NCI-H774 (cell line): ENCODE results near the gene GALNTL6.
"Not testable (repeated sequence)": the region's sequence is repeated elsewhere in the genome, so short reads cannot be mapped to it uniquely, and the experiment has no call there.

Source experiments
- DNase-seq: peaks from one replicate; lab custom pipeline; 2025; lab: John Stamatoyannopoulos, UW

Gene GALNTL6

DNA sequence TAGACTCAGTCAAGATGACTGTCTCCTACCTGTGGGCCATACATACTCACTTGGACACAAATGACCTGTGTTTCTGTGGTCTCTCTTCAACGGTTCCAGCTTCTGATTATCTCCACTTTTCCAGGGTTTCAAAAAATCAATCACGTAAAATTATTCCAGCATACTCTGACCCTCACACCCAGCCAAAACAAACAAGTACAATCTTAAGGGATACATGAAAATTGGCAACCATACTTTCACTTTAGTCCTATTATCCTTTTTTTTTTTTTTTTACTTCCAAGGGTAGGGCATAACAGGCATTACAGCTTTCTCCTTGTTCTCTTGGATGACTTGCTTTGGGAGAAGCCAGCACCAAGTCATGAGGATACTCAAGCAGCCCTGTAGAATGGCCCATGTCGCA, 1129.6 kb downstream of the GALNTL6 start:
- DNase-seq: no peak

DNA sequence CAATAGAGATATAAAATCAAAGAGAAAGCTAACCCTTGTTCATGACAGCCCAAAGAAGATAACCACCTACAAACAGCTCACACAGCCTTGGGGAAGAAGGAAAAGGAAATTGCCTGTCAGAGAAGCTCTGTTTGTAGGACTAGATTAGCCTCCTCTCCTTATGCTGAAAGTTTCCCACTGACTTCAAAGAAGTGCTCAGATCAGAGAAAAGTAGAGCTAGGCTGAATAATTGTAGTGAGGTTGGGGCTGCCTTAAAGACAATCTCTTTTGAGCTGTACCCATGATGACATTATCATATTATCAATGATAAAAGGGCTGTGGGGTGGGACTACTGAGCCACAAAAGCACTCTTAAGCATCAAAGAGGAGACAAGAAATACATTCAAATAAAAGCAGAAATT, 1132.4 kb downstream of the GALNTL6 start:
- no peak for DNase-seq

DNA sequence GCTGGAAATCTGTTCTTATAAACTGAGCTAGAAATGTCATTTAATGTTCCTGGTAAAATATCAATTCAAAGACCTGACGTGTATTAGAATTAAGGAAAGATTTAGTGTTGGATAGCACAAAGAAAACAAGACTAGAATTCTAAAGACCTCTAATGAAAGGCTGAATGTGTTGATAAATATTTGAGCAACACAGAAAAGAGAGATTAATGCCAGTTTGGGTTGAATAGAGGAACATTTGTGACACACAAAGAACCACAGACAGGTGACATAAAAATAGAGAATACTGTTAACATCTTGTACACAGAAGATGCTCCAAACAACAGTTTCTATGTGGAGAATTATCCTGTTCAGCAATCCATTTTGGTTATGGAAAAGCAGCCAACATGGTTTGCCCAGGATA, 1133.3 kb downstream of the GALNTL6 start:
- DNase-seq: no peak

DNA sequence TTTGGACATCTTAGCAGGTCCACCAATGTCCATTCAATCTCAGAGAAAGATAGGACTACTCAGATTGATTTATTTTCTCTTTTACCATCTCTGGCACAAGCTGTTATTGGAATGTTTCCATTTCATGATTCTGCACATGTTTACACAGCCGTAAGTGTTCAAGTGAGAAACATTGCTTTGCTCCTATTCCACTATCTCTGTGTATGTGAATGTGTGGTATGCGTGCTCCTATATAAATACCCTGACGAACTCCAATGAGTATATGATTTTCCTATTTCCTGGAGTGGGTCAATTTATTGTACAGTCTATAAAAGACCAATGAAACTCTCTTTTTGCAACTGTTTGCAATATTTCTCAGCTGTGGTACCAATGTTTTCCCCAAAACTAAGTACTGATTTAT, 1134.4 kb downstream of the GALNTL6 start:
- no peak for DNase-seq

DNA sequence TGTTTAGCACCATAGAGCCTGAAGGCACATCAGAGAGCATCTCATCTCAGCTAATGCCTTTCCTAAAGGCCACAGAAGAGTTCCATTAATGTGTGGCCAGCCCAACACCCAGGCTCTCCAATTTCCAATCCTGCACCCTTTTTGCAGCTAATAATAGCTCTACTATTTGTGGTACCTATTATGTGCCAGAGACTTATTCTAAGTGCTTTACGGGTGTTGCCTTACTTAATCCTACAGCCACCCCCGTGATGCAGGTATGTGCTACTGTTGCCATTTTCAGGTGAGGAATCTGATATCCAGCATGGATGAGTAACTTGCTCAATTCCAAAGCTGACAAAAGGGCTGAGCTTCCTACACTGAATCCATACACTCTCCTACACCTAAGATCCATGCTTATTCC, 1137.8 kb downstream of the GALNTL6 start:
- no peak for DNase-seq

DNA sequence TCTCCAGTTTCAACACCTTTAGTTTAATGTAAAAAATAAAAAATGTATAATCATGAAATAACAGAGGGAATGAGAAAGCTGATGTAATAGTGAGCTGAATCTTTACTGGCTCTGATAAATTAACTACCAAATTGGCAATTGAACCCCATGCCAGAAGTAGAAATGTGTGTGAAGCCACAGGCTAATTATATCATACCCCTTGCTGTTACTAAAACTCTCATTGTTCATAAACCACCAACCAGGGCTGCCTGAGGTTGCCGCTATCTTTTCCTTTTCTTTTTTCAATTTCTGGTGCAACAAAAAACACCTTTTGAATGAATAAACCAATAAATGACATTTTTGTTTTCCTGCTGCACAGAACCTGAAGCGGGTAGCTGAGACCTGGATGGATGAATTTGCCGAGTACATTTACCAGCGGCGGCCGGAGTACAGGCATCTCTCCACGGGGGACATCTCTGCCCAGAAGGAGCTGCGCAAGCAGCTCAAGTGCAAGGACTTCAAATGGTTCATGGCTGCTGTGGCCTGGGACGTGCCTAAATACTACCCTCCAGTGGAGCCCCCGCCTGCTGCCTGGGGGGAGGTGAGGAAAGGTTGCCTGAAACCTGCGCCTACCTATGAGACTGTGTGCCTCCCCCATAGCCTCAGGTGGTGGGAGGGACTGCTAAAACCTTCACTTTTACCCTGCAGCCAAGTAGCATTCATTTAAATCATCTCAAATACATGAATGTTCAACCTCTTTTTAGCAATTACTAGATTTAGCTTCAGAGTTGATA, 1138.7 kb downstream of the GALNTL6 start:
- DNase-seq: no peak

DNA sequence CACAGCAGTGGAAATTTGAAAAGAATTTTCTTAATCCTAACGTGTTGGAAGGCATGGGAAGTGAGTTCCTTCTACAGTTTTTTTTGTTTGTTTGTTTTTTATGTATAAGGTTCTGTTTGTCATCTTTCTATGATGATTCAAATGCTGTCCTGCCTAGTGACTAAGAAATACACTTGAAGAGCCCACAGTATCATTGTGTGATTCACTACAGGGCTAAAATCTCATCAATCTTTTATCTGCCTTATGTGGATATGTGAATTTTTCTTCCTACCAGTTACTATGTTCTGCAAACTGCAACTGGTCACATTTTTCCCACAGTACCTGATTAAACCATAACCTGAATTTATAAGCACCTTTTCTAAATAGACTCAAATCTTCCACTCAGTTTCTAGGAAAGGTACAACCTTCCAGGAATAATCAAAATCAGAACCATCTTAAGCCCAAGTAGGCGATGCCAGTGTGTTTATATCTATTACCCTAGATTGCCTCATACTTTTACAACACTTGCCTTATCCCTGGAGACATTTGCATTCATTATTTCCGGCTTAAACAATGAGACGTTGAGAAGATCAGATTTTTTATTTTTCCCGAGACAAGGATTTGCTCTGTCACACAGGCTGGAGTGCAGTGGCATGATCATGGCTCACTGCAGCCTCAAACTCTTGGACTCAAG, 1140.8 kb downstream of the GALNTL6 start:
- no peak for DNase-seq

DNA sequence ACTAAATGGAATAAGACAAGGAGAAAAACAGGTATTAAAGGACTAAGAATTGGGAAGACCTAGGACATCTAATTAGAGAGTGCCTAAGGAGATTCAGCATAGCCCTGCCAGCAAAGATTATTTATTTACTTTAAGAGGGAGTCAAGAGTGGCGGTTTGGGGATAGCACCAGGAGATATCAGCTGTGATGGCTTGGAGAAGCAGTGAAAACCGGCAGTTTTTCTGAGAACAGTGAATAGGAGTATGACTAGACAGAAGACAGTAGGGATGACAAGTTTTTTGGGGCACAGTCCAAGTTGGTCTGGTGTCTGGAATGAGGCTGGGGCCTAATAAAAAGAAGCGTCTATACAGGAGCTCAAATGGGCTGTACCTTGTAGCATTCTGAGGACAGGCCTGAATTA, 1143.1 kb downstream of the GALNTL6 start:
- not testable (repeated sequence) for DNase-seq

DNA sequence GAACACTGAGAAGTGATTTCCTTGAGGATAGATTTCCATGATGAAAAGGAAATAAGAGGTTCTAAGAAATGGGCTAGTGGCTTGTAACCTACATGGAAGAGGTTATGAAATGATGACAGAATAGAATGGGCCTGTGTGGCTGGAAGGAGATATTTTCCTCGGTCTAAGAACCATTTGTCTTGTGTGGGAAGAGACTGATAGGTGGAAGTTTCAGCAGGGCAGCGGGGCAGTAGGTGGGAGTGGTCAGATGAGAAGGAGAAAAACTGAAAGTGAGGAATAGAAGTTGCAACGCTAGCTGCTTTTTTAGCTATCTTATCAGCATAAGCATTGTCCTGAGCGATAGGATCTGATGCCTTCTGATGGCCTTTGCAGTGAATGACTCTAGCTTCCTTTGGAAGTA, 1144.0 kb downstream of the GALNTL6 start:
- no peak for DNase-seq

DNA sequence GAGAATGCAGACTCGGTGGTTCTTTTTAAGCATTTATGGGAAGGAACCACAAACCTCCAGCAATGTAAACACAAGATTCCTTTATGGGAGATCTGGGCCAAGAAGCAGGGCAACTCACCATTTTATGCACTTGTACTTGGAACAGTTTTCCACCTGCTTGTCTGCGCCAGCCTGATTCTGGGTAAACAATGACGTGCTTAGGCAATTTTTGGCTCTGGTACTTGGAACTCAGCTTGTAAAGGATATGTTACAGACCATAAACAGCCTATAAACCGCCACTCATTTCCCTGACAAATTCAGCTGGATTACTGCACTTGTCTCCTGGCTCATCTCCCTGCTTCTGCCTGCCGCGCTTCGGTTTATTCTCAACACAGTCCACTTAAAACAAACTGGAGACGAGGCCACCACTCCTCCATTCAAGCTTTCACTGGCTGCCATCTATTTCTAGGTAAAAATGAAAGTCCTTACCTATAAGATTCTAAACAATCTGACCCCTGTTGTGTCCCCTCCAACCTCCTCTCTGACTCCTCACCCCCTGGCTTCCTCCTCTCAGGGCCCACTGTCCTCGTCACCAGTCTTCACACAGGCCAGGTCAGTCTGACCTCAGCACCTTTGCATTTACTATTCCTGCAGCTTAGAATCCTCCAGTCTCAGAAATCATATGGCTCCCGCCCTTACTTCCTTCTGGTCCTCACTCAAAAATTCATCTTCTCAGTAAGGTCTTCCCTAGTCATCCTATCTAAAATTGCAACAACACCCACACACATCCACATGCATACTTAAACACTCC, 1149.6 kb downstream of the GALNTL6 start:
- peak; percentile 8 for DNase-seq

DNA sequence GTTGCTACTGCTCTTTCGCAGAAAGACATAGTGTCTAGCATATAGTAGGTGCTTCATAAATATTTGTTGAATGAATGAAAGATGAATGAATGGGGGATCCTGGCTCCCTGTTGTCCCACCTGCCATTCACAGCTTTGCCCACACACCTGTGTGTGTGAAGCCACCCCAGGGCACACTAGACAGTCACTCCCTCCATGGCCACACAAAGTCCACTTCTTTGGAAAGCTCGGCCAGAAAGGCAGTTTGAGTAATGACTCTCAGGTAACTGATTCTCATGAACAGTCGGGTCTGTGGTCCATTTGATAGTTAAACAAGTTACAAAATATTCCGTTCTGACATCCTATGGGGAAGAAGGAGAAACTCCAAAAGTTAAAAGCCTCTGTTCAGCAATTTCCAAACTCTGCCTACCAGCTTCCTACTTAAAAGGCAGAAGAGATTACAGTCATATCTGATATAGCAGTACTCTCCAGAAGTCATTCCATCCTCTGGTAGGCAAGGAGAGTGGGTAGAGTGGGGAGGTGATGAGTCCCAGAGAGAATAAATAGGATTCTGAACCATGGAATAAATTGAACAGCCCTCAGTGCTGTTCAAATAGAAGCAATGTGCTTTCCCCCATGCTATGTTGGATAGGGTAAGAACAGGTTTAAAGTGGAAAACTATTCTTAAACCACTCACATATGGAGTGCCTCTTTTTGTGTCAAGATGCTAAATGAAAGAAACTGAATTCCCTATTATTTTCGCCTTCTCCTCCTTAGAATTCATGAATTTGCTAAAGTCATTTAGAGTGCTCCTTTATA, 1150.5 kb downstream of the GALNTL6 start:
- DNase-seq: no peak

DNA sequence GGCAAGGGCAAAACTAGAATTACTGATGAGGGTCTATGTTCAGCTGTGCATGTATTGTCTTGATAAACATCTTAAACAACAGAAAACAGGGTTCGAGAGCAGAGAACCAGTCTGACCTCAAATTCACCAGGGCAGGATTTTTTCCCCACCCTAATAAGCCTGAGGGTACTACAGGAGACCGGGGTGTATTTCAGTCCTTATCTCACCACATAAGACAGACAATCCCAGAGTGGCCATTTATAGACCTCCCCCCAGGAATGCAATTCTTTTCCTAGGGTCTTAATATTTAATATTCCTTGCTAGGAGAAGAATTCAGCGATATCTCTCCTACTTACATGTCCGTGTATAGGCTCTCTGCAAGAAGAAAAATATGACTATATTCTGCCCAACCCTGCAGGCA, 1157.0 kb downstream of the GALNTL6 start:
- not testable (repeated sequence) for DNase-seq

DNA sequence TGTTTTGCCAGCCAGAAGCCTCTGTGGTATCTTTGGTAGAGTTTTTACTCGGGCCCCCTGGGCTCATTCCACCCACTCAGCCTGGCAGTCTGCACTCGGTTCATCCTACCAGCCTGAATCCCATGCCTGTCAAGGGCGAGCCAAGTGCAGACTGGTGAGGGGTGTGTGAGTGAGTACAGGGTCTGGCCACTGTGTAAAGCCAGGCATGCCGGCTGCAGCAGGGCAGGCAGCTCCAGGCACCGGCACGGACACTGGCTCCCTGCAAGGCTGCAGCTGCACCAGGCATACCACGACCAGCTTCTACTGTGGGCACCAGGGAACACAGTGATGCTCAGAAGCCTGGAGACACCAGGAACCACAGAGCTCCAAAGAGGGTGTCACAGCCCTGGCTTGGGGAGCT, 1161.4 kb downstream of the GALNTL6 start:
- DNase-seq: no peak

DNA sequence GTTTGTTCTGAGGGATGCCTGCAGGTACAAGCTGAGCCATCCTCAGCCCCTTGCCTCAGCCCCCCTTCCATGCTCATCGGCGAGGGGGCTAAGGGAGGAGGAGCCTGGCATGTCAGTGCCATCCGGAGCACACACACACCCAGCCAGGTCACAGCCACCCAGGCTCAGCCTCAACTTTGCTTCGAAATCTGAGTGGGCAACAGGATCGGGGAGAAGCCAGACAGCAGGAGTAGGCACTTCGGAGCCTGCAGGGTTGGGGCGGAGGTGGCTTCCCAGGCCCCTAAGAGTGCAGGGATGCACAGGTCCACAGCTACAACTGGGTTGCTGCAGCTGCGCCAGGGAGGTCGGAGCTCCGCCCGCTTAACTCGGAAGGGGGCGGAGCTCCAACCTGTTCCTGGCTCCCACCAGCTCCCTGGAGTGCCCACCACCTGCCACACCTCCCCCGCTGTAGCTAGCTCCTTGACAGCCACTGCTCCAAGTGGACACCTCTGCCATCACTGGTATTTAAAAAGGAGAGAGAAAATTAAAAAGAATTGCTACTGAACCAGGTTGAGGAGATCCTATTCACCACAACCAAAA, 1162.5 kb downstream of the GALNTL6 start:
- DNase-seq: no peak

DNA sequence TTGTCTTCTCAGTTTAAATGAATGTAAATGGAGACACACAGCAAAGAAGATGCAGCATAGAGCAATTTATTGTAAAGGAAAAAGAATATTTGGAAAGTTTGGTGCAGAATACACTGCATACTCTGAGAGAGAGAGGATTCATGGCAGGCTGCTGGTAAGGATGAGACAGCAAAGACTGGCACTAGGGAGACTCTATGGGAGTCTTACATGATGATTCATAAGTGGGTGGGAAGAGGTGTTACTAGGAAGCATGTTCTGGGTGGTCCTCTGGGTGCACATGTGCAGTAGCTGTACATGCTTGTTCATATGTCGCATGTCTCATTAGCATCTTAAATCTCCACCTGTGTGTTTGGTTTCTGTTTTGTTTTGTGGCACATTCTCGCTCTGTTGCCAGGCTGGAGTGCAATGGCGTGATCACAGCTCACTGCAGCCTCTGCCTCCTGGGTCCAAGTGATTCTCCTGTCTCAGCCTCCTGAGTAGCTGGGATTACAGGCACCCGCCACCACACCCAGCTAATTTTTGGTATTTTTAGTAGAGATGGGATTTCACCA, 1164.4 kb downstream of the GALNTL6 start:
- DNase-seq: not testable (repeated sequence)

DNA sequence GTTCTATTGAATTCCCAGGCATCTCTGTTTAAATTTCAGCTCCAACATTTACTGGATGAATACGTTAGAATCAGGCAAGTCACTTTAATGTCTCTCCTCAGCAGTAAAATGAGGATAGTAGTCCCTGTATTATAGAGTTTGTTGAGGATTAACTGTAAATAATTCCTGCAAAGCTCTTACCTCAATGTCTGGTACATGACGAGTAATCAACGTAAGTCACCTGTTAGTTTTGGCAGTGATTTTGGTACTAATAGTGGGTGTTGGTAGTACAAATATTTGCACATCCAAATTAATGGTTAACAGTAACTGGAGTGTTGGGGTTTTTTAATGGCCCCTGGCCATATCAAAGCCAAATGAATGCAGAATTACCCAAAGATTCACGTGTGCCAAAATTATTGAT, 1165.6 kb downstream of the GALNTL6 start:
- peak; percentile 24 for DNase-seq

DNA sequence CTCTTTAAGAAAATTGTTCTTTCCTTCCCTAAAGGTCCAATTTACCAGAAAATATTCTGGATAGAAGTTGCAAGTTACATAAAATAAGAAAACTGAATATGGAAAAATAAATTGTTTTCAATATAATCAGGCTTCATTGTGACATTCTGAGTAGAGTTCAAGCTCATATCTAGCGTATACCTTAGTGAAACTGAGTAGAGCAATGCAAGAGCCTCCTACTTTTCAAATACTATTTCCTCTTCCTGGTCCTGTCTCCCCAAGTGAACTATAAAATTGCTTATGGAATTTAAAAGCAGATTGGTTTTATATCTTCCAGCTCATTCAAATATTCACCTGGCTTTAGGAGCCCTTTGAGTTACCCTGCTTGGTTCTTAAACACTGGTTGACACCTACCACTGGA, 1166.1 kb downstream of the GALNTL6 start:
- DNase-seq: no peak

DNA sequence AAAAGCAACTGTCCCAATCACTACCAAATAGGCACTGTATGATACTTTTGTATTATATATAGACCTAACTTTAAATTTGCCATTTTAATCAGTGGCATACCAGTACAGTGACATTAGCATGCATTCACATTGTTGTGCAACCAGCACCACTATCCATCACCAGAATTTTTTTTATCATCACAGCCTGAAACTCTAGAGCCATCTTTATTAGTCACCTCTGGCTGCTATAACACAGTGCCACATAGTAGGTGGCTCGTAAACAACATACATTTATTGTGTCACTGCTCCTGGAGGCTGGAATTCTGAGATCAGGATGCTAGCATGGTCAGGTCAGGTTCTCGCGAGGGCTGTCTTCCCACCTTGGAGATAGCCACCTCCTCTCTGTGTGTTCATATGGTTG, 1167.0 kb downstream of the GALNTL6 start:
- no peak for DNase-seq

DNA sequence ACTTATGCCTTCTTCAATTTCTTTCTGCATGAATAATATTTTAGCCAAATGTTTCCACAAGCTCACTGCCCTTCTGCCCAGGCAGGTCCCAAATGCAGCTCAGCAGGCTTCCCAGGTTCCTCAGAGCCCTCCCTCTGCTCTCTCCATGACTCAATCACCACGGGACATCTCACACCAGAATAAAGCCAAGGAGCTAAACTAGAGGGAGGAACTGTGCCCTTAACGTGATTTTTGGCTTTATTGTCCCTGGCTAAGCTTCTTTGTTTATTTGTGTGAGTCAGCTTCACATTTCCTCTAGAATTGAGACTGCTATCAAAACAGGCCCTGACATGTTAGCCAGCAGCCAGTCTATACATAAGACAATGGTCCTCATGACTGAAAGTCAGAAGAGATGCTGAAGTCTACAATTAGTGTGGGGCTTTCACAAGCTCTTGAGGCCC, 1169.0 kb downstream of the GALNTL6 start:
- DNase-seq: no peak

DNA sequence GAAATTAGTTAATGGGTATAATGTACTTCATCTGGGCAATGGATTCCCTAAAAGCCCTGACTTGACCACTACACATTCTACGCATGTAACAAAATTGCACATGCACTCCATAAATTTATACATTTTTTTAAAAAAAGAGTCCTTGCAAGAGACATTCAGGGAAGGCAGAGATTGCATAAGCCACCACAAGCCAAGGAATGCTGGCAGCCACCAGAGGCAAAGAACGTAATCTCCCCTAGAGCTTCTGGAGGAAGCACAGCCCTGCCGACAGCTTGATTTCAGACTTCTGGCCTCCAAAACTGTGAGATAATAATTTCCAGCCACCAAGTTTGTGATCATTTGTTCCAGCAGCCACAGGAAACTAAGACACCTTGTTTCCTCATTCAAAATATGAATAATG, 1169.8 kb downstream of the GALNTL6 start:
- DNase-seq: no peak

DNA sequence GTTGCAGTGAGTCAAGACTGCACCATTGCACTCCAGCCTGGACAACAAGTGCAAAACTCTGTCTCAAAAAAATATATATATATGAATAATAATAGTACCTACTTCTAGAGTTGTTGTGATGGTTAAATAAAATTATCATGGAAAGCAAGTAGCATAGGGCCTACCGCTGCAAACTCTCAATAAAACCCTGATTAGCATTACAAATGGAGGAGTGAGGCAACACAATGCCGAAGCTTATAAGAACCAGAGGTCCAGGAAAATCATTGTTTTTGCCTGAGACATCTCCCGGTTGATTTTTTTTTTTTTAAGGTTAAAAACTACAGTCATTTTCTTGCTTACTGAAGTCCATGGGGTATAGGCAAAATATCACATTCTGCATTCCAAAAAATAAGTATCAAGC, 1170.4 kb downstream of the GALNTL6 start:
- DNase-seq: no peak
